Measurements from ENCODE around the gene SSRP1. TPM values are rescaled to one million over a fixed set of nuclear protein-coding genes. Genes with fewer than 3 reads are reported as not detected.
A peak's percentile ranks its signal among the peaks of the same experiment; 100 is the strongest.

SSRP1 gene
- total and polyA plus RNA-seq, 9 of the 15 experiments (the other 6 are each of a cell fraction or from before 2014, with no cell fraction given), result 91.1 to 416 (median 245) TPM

GRCh38 chr11:57310630-57311086, 25.0 kb downstream of the SSRP1 start (continued):
- no peak for TF ChIP-seq RBM15 (IDR thresholded peaks at IDR 0.05; ENCODE audit: insufficient read depth, low read length)
- TF ChIP-seq ARID4B (CRISPR knock-in tag; IDR thresholded peaks at IDR 0.05), result 0 out of 2 replicates have a peak, but pooled peaks have one; percentile 6
- TF ChIP-seq NCOA4 (IDR thresholded peaks at IDR 0.05; ENCODE audit: partially characterized antibody), result no peak
- peak; percentile 93 for TF ChIP-seq NFIC (IDR thresholded peaks at IDR 0.05)
- no peak for TF ChIP-seq ZEB2 (IDR thresholded peaks at IDR 0.05)
- no peak for TF ChIP-seq HOXB6 (CRISPR knock-in tag; IDR thresholded peaks at IDR 0.05; ENCODE audit: borderline replicate concordance)
- no peak for TF ChIP-seq PTBP1 (IDR thresholded peaks at IDR 0.05; ENCODE audit: low read depth, low read length)
- TF ChIP-seq PHF8 (IDR thresholded peaks at IDR 0.05; ENCODE audit: borderline replicate concordance, low read length), result no peak
- TF ChIP-seq IRF9 (tag; IDR thresholded peaks at IDR 0.05), result no peak
- TF ChIP-seq ELK3 (CRISPR knock-in tag; IDR thresholded peaks at IDR 0.05), result no peak
- peak; percentile 80 for TF ChIP-seq BCOR (IDR thresholded peaks at IDR 0.05)
- TF ChIP-seq ZFP36 (IDR thresholded peaks at IDR 0.05; ENCODE audit: low read depth, low read length, partially characterized antibody), result peak; percentile 75
- TF ChIP-seq SMARCA5 (IDR thresholded peaks at IDR 0.05), result 0 out of 2 replicates have a peak, but pooled peaks have one; percentile 31
- TF ChIP-seq KDM1A (IDR thresholded peaks at IDR 0.05), result peak; percentile 8 to 42; a peak in 1 of 4 replicates

Data from K562 (cell line).